Right lobe of liver (tissue), 4 donors: ENCODE data around the gene NAT16.

Experiments
- CTCF ChIP-seq, 4 donors: fragments of 200-600 bp in 3 of 4; fragments of 450-650 bp in 1 of 4; IDR thresholded peaks; one replicate each; pipeline versions ENCODE4 v1.5.1 to v1.8.0; 2016 to 2022; ENCODE audit warnings: antibody characterized with exemption in 4 of 4, mild to moderate bottlenecking in 2 of 4
- POLR2A ChIP-seq: fragments of 450-650 bp; IDR thresholded peaks from one replicate; pipeline ENCODE4 v1.6.1; 2017; ENCODE audit warnings: antibody characterized with exemption, mild to moderate bottlenecking
- donor health status: DM: no; HTN: no; CAD: no.
- donor health status: DM: no; HTN: no; CAD: no.
- donor health status: DM: no; HTN: yes; CAD: no.

GRCh38 chr7:101140339-101140699, 39.8 kb downstream of the NAT16 start:
- no peak for TF ChIP-seq CTCF (IDR thresholded peaks at IDR 0.05)
- no peak for TF ChIP-seq POLR2A
